Glutamatergic neuron (in vitro differentiated cells): ENCODE measurements around the gene TAS1R1. TPM values are rescaled to one million over a fixed set of nuclear protein-coding genes. Genes with fewer than 3 reads are reported as not detected.

Source experiments
- DNase-seq: peaks from one replicate; pipeline ENCODE4 v3.0.0; 2022
- H3K27ac Mint-ChIP-seq: one replicate; pipeline ENCODE4 v1.8.0; 2020; ENCODE audit warnings: mild to moderate bottlenecking, mixed read lengths, inconsistent platforms; ENCODE audit not compliant: unreplicated experiment
- H3K27me3 Mint-ChIP-seq: one replicate; pipeline ENCODE4 v1.8.0; 2020; ENCODE audit warnings: mild to moderate bottlenecking, moderate library complexity, mixed read lengths, inconsistent platforms; ENCODE audit not compliant: unreplicated experiment
- H3K36me3 Mint-ChIP-seq: one replicate; pipeline ENCODE4 v1.8.0; 2020; ENCODE audit warnings: mild to moderate bottlenecking, mixed read lengths, inconsistent platforms; ENCODE audit not compliant: unreplicated experiment
- H3K4me1 Mint-ChIP-seq: one replicate; pipeline ENCODE4 v1.8.0; 2020; ENCODE audit warnings: mild to moderate bottlenecking, low read depth, mixed read lengths, inconsistent platforms; ENCODE audit not compliant: unreplicated experiment
- H3K4me3 Mint-ChIP-seq: one replicate; pipeline ENCODE4 v1.8.0; 2020; ENCODE audit warnings: mild to moderate bottlenecking, mixed read lengths, inconsistent platforms; ENCODE audit not compliant: unreplicated experiment
- H3K9me3 Mint-ChIP-seq: one replicate; pipeline ENCODE4 v1.8.0; 2020; ENCODE audit warnings: mild to moderate bottlenecking, moderate library complexity, mixed read lengths, inconsistent platforms; ENCODE audit not compliant: unreplicated experiment
- total RNA-seq: library from RNA; stranded (reverse); fragmentation: NEBNext Ultra II Directional; extraction: Animal tissue kit (Norgen Biotek cat#: 25700); gene quantifications from one replicate; pipeline ENCODE4 v1.2.1, GENCODE V29; 2021; ENCODE audit not compliant: unreplicated experiment
- TF ChIP-seq, protein P1 (sequence below): fragments of 200-600 bp; sonication (generic); IDR thresholded peaks from one replicate; pipeline ENCODE4 v1.5.0; 2021; ENCODE audit not compliant: partially characterized antibody, unreplicated experiment

Gene TAS1R1
- total RNA-seq, 1 donor from 2014 or later: not detected

DNA sequence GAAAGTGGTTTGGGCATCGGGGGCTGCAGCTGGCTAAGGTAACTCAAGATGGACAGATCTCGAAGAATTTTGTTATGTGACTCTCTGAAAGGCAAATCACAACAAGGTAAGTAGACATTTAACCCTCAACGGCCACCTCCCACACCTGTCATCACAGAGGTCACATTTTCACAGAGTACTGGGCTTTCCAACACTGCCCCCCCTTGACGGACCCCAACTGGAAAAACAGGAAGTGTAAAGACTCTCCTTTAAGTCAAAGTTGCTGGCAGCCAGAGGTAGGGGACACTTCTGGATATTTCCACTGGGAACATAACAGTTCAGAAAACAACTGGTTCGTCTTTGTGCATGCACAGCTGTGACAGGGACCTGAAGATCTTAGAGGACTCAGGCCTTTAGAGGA lies 23.1 kb upstream of the TAS1R1 start:
- TF ChIP-seq, protein P1, sequence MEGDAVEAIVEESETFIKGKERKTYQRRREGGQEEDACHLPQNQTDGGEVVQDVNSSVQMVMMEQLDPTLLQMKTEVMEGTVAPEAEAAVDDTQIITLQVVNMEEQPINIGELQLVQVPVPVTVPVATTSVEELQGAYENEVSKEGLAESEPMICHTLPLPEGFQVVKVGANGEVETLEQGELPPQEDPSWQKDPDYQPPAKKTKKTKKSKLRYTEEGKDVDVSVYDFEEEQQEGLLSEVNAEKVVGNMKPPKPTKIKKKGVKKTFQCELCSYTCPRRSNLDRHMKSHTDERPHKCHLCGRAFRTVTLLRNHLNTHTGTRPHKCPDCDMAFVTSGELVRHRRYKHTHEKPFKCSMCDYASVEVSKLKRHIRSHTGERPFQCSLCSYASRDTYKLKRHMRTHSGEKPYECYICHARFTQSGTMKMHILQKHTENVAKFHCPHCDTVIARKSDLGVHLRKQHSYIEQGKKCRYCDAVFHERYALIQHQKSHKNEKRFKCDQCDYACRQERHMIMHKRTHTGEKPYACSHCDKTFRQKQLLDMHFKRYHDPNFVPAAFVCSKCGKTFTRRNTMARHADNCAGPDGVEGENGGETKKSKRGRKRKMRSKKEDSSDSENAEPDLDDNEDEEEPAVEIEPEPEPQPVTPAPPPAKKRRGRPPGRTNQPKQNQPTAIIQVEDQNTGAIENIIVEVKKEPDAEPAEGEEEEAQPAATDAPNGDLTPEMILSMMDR: no peak
- Mint-ChIP-seq H3K9me3 (no peaks in the 10 kb centered on the region), H3K4me1 (no peaks in the 10 kb centered on the region), H3K27me3 (peaks cover 1% of the 10 kb centered on the region), H3K27ac (no peak overlapping the region), H3K4me3 (no peak overlapping the region), H3K36me3 (peaks cover 10% of the 10 kb centered on the region)
- no peak for DNase-seq

DNA sequence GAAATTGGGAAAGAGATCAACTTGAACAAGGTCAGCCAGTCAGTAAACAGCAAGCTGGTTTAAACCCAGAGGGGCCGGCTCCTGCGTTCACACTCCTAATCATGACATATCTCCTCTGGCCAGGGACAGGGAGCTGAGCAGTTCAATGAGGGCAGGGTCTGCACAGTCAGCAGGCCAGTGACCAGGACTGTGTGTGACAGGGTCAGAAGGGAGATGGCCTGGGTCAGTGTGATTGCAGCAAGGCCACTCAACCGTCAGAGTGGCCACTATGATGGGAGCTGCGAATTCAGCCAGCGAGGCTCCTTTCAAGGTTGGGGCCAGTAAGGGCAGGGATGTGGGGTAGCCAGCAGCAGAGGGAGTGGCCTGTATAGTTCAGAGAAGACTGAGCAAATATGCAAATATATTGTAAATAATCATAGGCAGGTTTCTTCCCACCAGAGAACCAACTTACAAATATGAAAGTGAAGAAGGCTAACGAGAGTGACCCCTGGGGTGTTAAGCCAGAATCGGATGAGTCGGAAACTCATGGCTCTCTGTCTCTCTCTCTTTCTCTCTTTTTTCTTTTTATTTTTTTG lies 20.8 kb upstream of the TAS1R1 start:
- no peak for DNase-seq
- H3K27me3 Mint-ChIP-seq: peaks cover 1% of the 10 kb centered on the region
- TF ChIP-seq, protein P1: no peak
- no peak overlapping the region for H3K4me3 Mint-ChIP-seq
- H3K4me1 Mint-ChIP-seq: no peaks in the 10 kb centered on the region
- H3K9me3 Mint-ChIP-seq: peaks cover 1% of the 10 kb centered on the region
- H3K36me3 Mint-ChIP-seq: peaks cover 4% of the 10 kb centered on the region
- no peak overlapping the region for H3K27ac Mint-ChIP-seq

DNA sequence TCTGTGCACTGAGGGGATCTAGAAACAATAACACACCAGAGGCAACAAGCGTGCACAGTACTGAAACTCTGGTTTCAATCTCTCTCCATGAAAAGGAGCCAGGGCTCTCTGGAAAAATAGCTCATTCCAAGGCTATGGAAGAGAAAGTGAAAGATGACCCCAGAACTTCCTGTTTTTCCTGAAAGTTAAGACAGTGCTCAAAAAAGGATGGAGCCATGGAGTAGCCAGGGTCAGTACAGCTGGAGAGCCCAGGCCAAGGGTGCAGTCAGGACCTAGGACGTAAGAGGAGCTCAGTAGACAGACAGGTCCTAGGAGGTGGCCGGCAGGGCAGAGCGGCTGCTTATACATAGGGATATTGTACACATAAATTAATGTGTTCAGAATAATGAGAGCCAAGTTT lies 19.9 kb upstream of the TAS1R1 start:
- TF ChIP-seq, protein P1: no peak
- Mint-ChIP-seq H3K9me3 (peaks cover 1% of the 10 kb centered on the region), H3K4me3 (no peak overlapping the region), H3K27ac (no peak overlapping the region), H3K4me1 (no peaks in the 10 kb centered on the region), H3K27me3 (peaks cover 1% of the 10 kb centered on the region), H3K36me3 (peaks cover 4% of the 10 kb centered on the region)
- DNase-seq: no peak

DNA sequence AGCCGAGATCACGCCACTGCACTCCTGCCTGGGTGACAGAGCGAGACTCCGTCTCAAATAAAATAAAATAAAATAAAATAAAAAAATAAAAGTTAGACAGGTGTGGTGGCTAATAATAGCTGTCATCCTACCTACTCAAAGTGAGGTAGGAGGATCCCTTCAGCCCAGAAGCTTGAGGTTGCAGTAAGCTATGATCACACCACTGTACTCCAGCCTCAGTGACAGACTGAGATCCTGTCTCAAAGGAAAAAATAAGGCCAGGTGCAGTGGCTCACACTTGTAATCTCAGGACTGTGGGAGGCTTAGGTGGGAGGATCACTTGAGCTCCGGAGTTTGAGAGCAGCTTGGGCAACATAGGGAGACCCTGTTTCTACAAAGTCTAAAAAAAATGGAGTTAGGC lies 18.8 kb upstream of the TAS1R1 start:
- Mint-ChIP-seq H3K27me3 (peaks cover 1% of the 10 kb centered on the region), H3K4me1 (no peaks in the 10 kb centered on the region), H3K4me3 (no peak overlapping the region), H3K36me3 (peaks cover 4% of the 10 kb centered on the region), H3K27ac (no peak overlapping the region), H3K9me3 (peaks cover 1% of the 10 kb centered on the region)
- DNase-seq: no peak
- TF ChIP-seq, protein P1: no peak

DNA sequence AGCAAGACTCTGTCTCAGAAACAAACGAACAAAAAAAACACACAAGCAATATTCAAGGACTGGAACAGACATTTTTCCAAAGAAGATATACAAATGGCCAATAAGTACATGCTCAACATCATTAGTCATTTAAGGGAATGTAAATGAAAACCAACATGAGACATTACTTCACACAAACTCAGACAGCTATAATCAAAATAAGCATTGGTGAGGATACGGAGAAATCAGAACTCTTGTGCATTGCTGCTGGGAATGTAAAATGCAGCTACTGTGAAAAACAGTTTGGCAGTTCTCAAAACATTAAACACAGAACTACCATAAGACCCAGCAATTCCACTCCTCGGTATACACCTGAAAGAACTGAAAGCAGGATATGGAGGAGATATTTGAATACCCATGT lies 16.2 kb upstream of the TAS1R1 start:
- DNase-seq: no peak

More for the DNA sequence above, 16.2 kb upstream of the TAS1R1 start:
- TF ChIP-seq, protein P1: no peak
- Mint-ChIP-seq H3K27ac (no peak overlapping the region), H3K9me3 (peaks cover 1% of the 10 kb centered on the region), H3K4me3 (no peak overlapping the region), H3K36me3 (no peaks in the 10 kb centered on the region), H3K27me3 (peaks cover 1% of the 10 kb centered on the region), H3K4me1 (no peaks in the 10 kb centered on the region)
